HCT116 (cell line): ENCODE data around the gene CPEB3. TPM values are rescaled to one million over a fixed set of nuclear protein-coding genes. Genes with fewer than 3 reads are reported as not detected.

Source experiments
- ATAC-seq: fragments of 200-7000 bp; cut with Tn5 transposase; 2 replicates; pipeline ENCODE4 v1.9.1; 2020; ENCODE audit warnings: mild to moderate bottlenecking, moderate library complexity
- BruUV-seq: library from RNA; stranded (reverse); fragments of 400-500 nt; replicated peaks from 2 replicates; lab custom pipeline; 2021; lab: Mats Ljungman, UMichigan
- CTCF ChIA-PET: fragments of 300-600 bp; sonication (Branson Sonifier 250); formaldehyde crosslinking; loops from one replicate; lab custom pipeline; 2021; ENCODE audit warnings: antibody characterized with exemption; lab: Charles Lee
- POLR2A ChIA-PET: fragments of 300-600, 350-600 bp; sonication (Branson Sonifier 250); formaldehyde crosslinking; loops from one replicate; lab custom pipeline; 2021; ENCODE audit warnings: antibody characterized with exemption; lab: Charles Lee
- RAD21 ChIA-PET, 2 experiments: fragments of 300-600 bp; sonication (Branson Sonifier 250); formaldehyde crosslinking; loops; one replicate each; lab custom pipeline; 2023; ENCODE audit warnings: low total read pairs in 2 of 2; ENCODE audit not compliant: uncharacterized antibody in 2 of 2, unreplicated experiment in 2 of 2, low non-redundant PET in 1 of 2; lab: Charles Lee
- DNase-seq: peaks from one replicate; pipeline ENCODE4 v3.0.0-alpha.2; 2010; ENCODE audit warnings: low read depth, low spot score
- H2AFZ ChIP-seq: fragments of 200-600 bp; shearing (Covaris generic), sonication (generic); 2 replicates; pipeline ENCODE4 v1.6.1; 2017; ENCODE audit warnings: low read depth, mixed run types, mixed read lengths, antibody characterized with exemption, low read length; ENCODE audit not compliant: poor library complexity, severe bottlenecking
- H3K27ac ChIP-seq: 2 replicates; pipeline ENCODE4 v1.5.1; 2012; ENCODE audit warnings: low read depth, low read length
- H3K27me3 ChIP-seq: fragments of 200-600 bp; sonication (generic); 2 replicates; pipeline ENCODE4 v1.6.1; 2016; ENCODE audit warnings: mixed run types, low read length, mixed read lengths; ENCODE audit not compliant: insufficient read depth
- H3K36me3 ChIP-seq, 2 experiments: fragments of 200-500 bp in 1 of 2; fragments of 200-600 bp in 1 of 2; sonication (Bioruptor generic) in 1 of 2; sonication (generic) in 1 of 2; 2 replicates each; pipeline versions ENCODE4 v1.5.1 to v1.6.1; 2014 to 2016; ENCODE audit warnings: low read length in 2 of 2, inconsistent platforms in 1 of 2, mixed read lengths in 1 of 2, mixed run types in 1 of 2; ENCODE audit not compliant: insufficient read depth in 2 of 2, control insufficient read depth in 1 of 2
- H3K4me1 ChIP-seq, 2 experiments: fragments of 200-600 bp in 1 of 2; sonication (generic) in 1 of 2; 2 replicates each; pipeline versions ENCODE4 v1.5.1 to v1.6.1; 2012 to 2017; ENCODE audit warnings: low read length in 2 of 2, inconsistent platforms in 1 of 2, mild to moderate bottlenecking in 1 of 2, mixed read lengths in 1 of 2, mixed run types in 1 of 2, moderate library complexity in 1 of 2; ENCODE audit not compliant: insufficient read depth in 2 of 2, control insufficient read depth in 1 of 2
- H3K4me2 ChIP-seq: fragments of 200-600 bp; sonication (generic); 2 replicates; pipeline ENCODE4 v1.6.1; 2017; ENCODE audit warnings: mixed run types, low read length, mixed read lengths
- H3K4me3 ChIP-seq, 2 experiments: fragments of 200-600 bp in 1 of 2; sonication (generic) in 1 of 2; replicated peaks in 1 of 2; 2 replicates each; pipeline ENCODE4 v1.5.1; 2011 to 2016; ENCODE audit warnings: low read length in 2 of 2, control low read depth in 1 of 2, low read depth in 1 of 2, mild to moderate bottlenecking in 1 of 2, mixed read lengths in 1 of 2, mixed run types in 1 of 2
- H3K79me2 ChIP-seq: fragments of 200-600 bp; sonication (generic); 2 replicates; pipeline ENCODE4 v1.6.1; 2017; ENCODE audit warnings: mild to moderate bottlenecking, mixed run types, low read length, moderate library complexity, mixed read lengths; ENCODE audit not compliant: insufficient read depth
- H3K9ac ChIP-seq: fragments of 200-600 bp; sonication (generic); 2 replicates; pipeline ENCODE4 v1.6.1; 2016; ENCODE audit warnings: low read length, mixed read lengths
- H3K9me2 ChIP-seq: fragments of 200-600 bp; sonication (generic), shearing (Covaris generic); 2 replicates; pipeline ENCODE4 v1.6.1; 2017; ENCODE audit warnings: mixed run types, mild to moderate bottlenecking, moderate library complexity; ENCODE audit not compliant: insufficient read depth
- H3K9me3 ChIP-seq, 2 experiments: fragments of 200-500 bp in 1 of 2; fragments of 200-600 bp in 1 of 2; sonication (Bioruptor generic) in 1 of 2; sonication (generic) in 1 of 2; 2 replicates each; pipeline ENCODE4 v1.6.1; 2014 to 2017; ENCODE audit warnings: low read length in 2 of 2, mixed read lengths in 2 of 2, inconsistent platforms in 1 of 2, low read depth in 1 of 2, mild to moderate bottlenecking in 1 of 2, mixed run types in 1 of 2, moderate library complexity in 1 of 2; ENCODE audit not compliant: control insufficient read depth in 1 of 2, insufficient read depth in 1 of 2
- H4K20me1 ChIP-seq: fragments of 200-600 bp; sonication (generic), shearing (Covaris generic); 2 replicates; pipeline ENCODE4 v1.6.1; 2017; ENCODE audit warnings: mixed run types, mild to moderate bottlenecking, moderate library complexity; ENCODE audit not compliant: insufficient read depth
- CBX3 ChIP-seq: IDR thresholded peaks from 2 replicates; pipeline ENCODE4 v1.6.1; 2012; ENCODE audit warnings: low read depth
- EGR1 ChIP-seq: IDR thresholded peaks from 2 replicates; pipeline ENCODE4 v1.6.1; 2012; ENCODE audit warnings: low read depth
- EZH2 ChIP-seq: fragments of 200-600 bp; sonication (generic); IDR thresholded peaks from 2 replicates; pipeline ENCODE4 v1.6.1; 2017; ENCODE audit warnings: antibody characterized with exemption, mixed run types
- JUND ChIP-seq: IDR thresholded peaks from 2 replicates; pipeline ENCODE4 v1.6.1; 2012
- POLR2A ChIP-seq: IDR thresholded peaks from 2 replicates; pipeline ENCODE4 v1.7.0; 2011; ENCODE audit warnings: borderline replicate concordance; ENCODE audit not compliant: insufficient read depth, insufficient read length; ENCODE audit errors: extremely low read depth
- RAD21 ChIP-seq: IDR thresholded peaks from 2 replicates; pipeline ENCODE4 v1.6.1; 2012; ENCODE audit warnings: low read depth, mild to moderate bottlenecking
- SIN3A ChIP-seq: IDR thresholded peaks from 2 replicates; pipeline ENCODE4 v1.6.1; 2012; ENCODE audit warnings: low read depth
- SRF ChIP-seq: IDR thresholded peaks from 2 replicates; pipeline ENCODE4 v1.6.1; 2012; ENCODE audit warnings: low read depth
- TCF7L2 ChIP-seq: IDR thresholded peaks from 2 replicates; pipeline ENCODE4 v1.7.0; 2011; ENCODE audit warnings: borderline replicate concordance, inconsistent platforms; ENCODE audit not compliant: insufficient read depth, insufficient read length; ENCODE audit errors: extremely low read depth
- YY1 ChIP-seq: IDR thresholded peaks from 2 replicates; pipeline ENCODE4 v1.6.1; 2011; ENCODE audit warnings: low read length, low read depth, moderate library complexity, mild to moderate bottlenecking; ENCODE audit not compliant: insufficient replicate concordance; ENCODE audit errors: extremely low read depth
- ZNF274 ChIP-seq: fragments of 200-500 bp; sonication (Bioruptor generic); IDR thresholded peaks from 2 replicates; pipeline ENCODE4 v1.6.1; 2014; ENCODE audit warnings: mild to moderate bottlenecking, low read depth, low read length, inconsistent platforms
- intact Hi-C: fragments of 100-400 bp; cut with micrococcal nuclease; formaldehyde crosslinking; loops from 2 replicates; pipeline ENCODE4 v1.10.0; 2022
- total RNA-seq: library from RNA; stranded (reverse); gene quantifications from one replicate; pipeline ENCODE4 v1.2.1, GENCODE V29; 2021; ENCODE audit not compliant: unreplicated experiment
- TF ChIP-seq, protein P1 (sequence below): IDR thresholded peaks from 2 replicates; pipeline ENCODE4 v1.6.1; 2012
- TF ChIP-seq, protein P2 (sequence below): IDR thresholded peaks from 2 replicates; pipeline ENCODE4 v1.6.1; 2012
- TF ChIP-seq, protein P3 (sequence below), 3 experiments: fragments of 200-600 bp in 1 of 3; sonication (generic) in 1 of 3; IDR thresholded peaks in 2 of 3; conservative IDR thresholded peaks in 1 of 3; 2 replicates each; pipeline ENCODE4 v1.5.1; 2012 to 2017; ENCODE audit warnings: low read depth in 2 of 3, low read length in 2 of 3, antibody characterized with exemption in 1 of 3, borderline replicate concordance in 1 of 3, control low read depth in 1 of 3, mild to moderate bottlenecking in 1 of 3, mixed read lengths in 1 of 3, mixed run types in 1 of 3, moderate library complexity in 1 of 3; ENCODE audit not compliant: insufficient read depth in 1 of 3

Gene CPEB3
- total RNA-seq, 1 experiment from 2014 or later, result 3.0 TPM

DNA sequence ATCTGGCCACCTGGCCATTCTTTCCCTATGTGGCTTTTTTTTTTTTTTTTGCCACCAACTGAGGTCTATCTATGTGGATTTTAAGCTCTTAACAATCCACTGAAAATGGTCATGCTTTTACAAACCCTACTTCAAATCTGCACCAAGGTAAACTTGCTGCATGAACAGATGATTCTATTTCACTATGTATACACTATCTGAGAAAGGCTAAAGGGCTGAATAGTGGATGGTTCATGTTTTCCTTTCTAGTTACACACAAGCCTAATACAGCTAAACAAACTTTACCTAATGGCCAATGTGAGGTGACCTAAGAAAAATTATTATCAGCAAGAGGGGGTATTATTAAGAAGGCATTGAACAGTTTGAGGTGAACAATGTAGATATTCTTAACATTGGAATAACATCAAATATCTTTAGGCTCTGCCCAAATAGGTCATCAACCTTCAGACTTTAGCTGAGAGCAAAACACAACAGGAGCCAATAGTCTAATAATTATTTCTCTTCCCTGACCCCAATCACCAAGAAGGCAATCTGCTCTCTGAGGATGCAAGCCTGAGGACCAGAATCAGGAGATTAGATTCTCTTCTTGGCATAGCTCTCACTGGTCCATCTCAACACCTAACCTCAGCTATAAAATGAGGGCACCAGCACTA is 160.1 kb downstream of the CPEB3 start:
- H2AFZ ChIP-seq, result no peak overlapping the region
- H3K9ac ChIP-seq, result no peak overlapping the region
- no peaks in the 10 kb centered on the region for H3K27me3 ChIP-seq
- CTCF ChIA-PET, result no interaction called here
- no peaks in the 10 kb centered on the region for H3K9me3 ChIP-seq
- H3K36me3 ChIP-seq, result no peaks in the 10 kb centered on the region
- intact Hi-C loops, result no loop called here
- H3K4me1 ChIP-seq, result no peaks in the 10 kb centered on the region
- POLR2A ChIA-PET, result no interaction called here
- no peak overlapping the region for H3K27ac ChIP-seq
- H3K4me3 ChIP-seq, result no peak overlapping the region
- DNase-seq (no peak), ATAC-seq (no peak)
- TF ChIP-seq POLR2A (no peak), YY1 (no peak), ZNF274 (no peak), CBX3 (no peak), TCF7L2 (no peak), RAD21 (no peak), EZH2 (no peak), SIN3A (no peak), EGR1 (no peak), JUND (no peak), SRF (no peak)
- TF ChIP-seq, protein P1, sequence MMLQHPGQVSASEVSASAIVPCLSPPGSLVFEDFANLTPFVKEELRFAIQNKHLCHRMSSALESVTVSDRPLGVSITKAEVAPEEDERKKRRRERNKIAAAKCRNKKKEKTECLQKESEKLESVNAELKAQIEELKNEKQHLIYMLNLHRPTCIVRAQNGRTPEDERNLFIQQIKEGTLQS, result no peak
- TF ChIP-seq, protein P2, sequence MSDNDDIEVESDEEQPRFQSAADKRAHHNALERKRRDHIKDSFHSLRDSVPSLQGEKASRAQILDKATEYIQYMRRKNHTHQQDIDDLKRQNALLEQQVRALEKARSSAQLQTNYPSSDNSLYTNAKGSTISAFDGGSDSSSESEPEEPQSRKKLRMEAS, result no peak
- TF ChIP-seq, protein P3, sequence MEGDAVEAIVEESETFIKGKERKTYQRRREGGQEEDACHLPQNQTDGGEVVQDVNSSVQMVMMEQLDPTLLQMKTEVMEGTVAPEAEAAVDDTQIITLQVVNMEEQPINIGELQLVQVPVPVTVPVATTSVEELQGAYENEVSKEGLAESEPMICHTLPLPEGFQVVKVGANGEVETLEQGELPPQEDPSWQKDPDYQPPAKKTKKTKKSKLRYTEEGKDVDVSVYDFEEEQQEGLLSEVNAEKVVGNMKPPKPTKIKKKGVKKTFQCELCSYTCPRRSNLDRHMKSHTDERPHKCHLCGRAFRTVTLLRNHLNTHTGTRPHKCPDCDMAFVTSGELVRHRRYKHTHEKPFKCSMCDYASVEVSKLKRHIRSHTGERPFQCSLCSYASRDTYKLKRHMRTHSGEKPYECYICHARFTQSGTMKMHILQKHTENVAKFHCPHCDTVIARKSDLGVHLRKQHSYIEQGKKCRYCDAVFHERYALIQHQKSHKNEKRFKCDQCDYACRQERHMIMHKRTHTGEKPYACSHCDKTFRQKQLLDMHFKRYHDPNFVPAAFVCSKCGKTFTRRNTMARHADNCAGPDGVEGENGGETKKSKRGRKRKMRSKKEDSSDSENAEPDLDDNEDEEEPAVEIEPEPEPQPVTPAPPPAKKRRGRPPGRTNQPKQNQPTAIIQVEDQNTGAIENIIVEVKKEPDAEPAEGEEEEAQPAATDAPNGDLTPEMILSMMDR (IDR thresholded peaks at IDR 0.05 in 2 of 3, conservative IDR thresholded peaks at IDR 0.05 in 1 of 3; ENCODE audit: borderline replicate concordance in 1 of 3, insufficient read depth in 1 of 3, low read depth in 2 of 3, low read length in 2 of 3), result no peak
- TF ChIP-seq, all 23 proteins: peak for 0
- no peaks in the 10 kb centered on the region for H4K20me1 ChIP-seq
- no peaks in the 10 kb centered on the region for H3K79me2 ChIP-seq
- RAD21 ChIA-PET, result no interaction called here
- no peaks in the 10 kb centered on the region for H3K9me2 ChIP-seq
- no peak overlapping the region for H3K4me2 ChIP-seq
- BruUV-seq, result no TSS peak
